C4-2B (cell line): ENCODE results near the gene PARVA.

ENCODE experiments used
- H3K27ac ChIP-seq: fragments of 450-650 bp; 2 replicates; pipeline ENCODE4 v1.5.1; 2017
- CTCF ChIP-seq: fragments of 450-650 bp; conservative IDR thresholded peaks from 2 replicates; pipeline ENCODE4 v1.5.1; 2017; ENCODE audit warnings: mild to moderate bottlenecking
- ZFX ChIP-seq: fragments of 450-650 bp; IDR thresholded peaks from 2 replicates; pipeline ENCODE4 v1.6.1; 2017

Gene PARVA

GRCh38 chr11:12506404-12506921 lies 129.1 kb downstream of the PARVA start:
- H3K27ac ChIP-seq: no peak overlapping the region
- TF ChIP-seq ZFX: no peak
- no peak for TF ChIP-seq CTCF

- no peak for TF ChIP-seq CTCF
- TF ChIP-seq ZFX: no peak
- H3K27ac ChIP-seq: no peak overlapping the region
Observed at GRCh38 chr11:12507391-12507790, 130.0 kb downstream of the PARVA start.

GRCh38 chr11:12508151-12508751 lies 130.9 kb downstream of the PARVA start:
- H3K27ac ChIP-seq: no peak overlapping the region
- TF ChIP-seq ZFX (no peak), CTCF (no peak)

GRCh38 chr11:12509371-12509770 lies 132.0 kb downstream of the PARVA start:
- TF ChIP-seq ZFX: no peak
- TF ChIP-seq CTCF: no peak

GRCh38 chr11:12512132-12512531 lies 134.8 kb downstream of the PARVA start:
- H3K27ac ChIP-seq: no peak overlapping the region
- TF ChIP-seq CTCF (no peak), ZFX (no peak)

More at GRCh38 chr11:12509371-12509770, 132.0 kb downstream of the PARVA start:
- H3K27ac ChIP-seq: no peak overlapping the region

- no peak for TF ChIP-seq ZFX
- TF ChIP-seq CTCF: no peak
- H3K27ac ChIP-seq: no peak overlapping the region
Observed at GRCh38 chr11:12512826-12513395, 135.5 kb downstream of the PARVA start.

- no peak overlapping the region for H3K27ac ChIP-seq
- TF ChIP-seq CTCF: no peak
Observed at GRCh38 chr11:12516387-12517105, 139.2 kb downstream of the PARVA start.
